CD4-positive, alpha-beta T cell (primary cell): ENCODE measurements around the gene HAGH. TPM values are rescaled to one million over a fixed set of nuclear protein-coding genes. Genes with fewer than 3 reads are reported as not detected.

Experiments
- ATAC-seq: fragments of 200-7000 bp; cut with Tn5 transposase; one replicate; pipeline ENCODE4 v1.10.0; 2022; ENCODE audit warnings: mild to moderate bottlenecking; ENCODE audit not compliant: poor library complexity
- CTCF ChIA-PET: fragments of 350-600 bp; sonication (Branson Sonifier 250); formaldehyde crosslinking; loops from one replicate; lab custom pipeline; 2021; ENCODE audit warnings: antibody characterized with exemption, inconsistent platforms; lab: Charles Lee
- POLR2A ChIA-PET: fragments of 350-600 bp; sonication (Branson Sonifier 250); formaldehyde crosslinking; loops from one replicate; lab custom pipeline; 2021; ENCODE audit warnings: antibody characterized with exemption, inconsistent platforms; lab: Charles Lee
- DNase-seq, 14 experiments: peaks; one replicate each; pipeline ENCODE4 v3.0.0-alpha.2; 2013 to 2020; ENCODE audit warnings: mixed read lengths in 2 of 14
- H3K27ac ChIP-seq, 2 donors: one replicate each; pipeline versions ENCODE4 v1.5.1 to v1.7.0; 2013; ENCODE audit warnings: low read length in 2 of 2, low read depth in 1 of 2, mild to moderate bottlenecking in 1 of 2
- H3K27me3 ChIP-seq, 2 experiments: 1 replicate in 1 of 2; 2 replicates in 1 of 2; pipeline versions ENCODE4 v1.6.1 to v1.7.0; 2013; ENCODE audit warnings: low read length in 2 of 2, control low read depth in 1 of 2, mild to moderate bottlenecking in 1 of 2, moderate library complexity in 1 of 2; ENCODE audit not compliant: insufficient read depth in 2 of 2, control insufficient read depth in 1 of 2
- H3K36me3 ChIP-seq: one replicate; pipeline ENCODE4 v1.6.1; 2013; ENCODE audit warnings: low read length, control low read depth; ENCODE audit not compliant: insufficient read depth
- H3K4me1 ChIP-seq: one replicate; pipeline ENCODE4 v1.6.1; 2013; ENCODE audit warnings: low read length, control low read depth; ENCODE audit not compliant: insufficient read depth
- H3K4me3 ChIP-seq: one replicate; pipeline ENCODE4 v1.5.1; 2013; ENCODE audit warnings: mild to moderate bottlenecking, low read length, moderate library complexity
- H3K9me3 ChIP-seq, 2 experiments: 1 replicate in 1 of 2; 2 replicates in 1 of 2; pipeline versions ENCODE4 v1.6.1 to v1.7.0; 2013; ENCODE audit warnings: low read length in 2 of 2, mild to moderate bottlenecking in 2 of 2, control low read depth in 1 of 2, moderate library complexity in 1 of 2; ENCODE audit not compliant: control insufficient read depth in 1 of 2, insufficient read depth in 1 of 2
- H3K27ac Mint-ChIP-seq: one replicate; pipeline ENCODE4 v1.8.0; 2020; ENCODE audit warnings: mixed read lengths
- H3K27me3 Mint-ChIP-seq: one replicate; pipeline ENCODE4 v1.8.0; 2021; ENCODE audit warnings: mixed read lengths
- H3K36me3 Mint-ChIP-seq: one replicate; pipeline ENCODE4 v1.8.0; 2021; ENCODE audit warnings: low read depth, mixed read lengths
- H3K4me1 Mint-ChIP-seq: one replicate; pipeline ENCODE4 v1.8.0; 2021; ENCODE audit warnings: low read depth, mixed read lengths
- H3K4me3 Mint-ChIP-seq: one replicate; pipeline ENCODE4 v1.8.0; 2020; ENCODE audit warnings: mild to moderate bottlenecking, mixed read lengths
- H3K9me3 Mint-ChIP-seq: one replicate; pipeline ENCODE4 v1.8.0; 2020; ENCODE audit warnings: mixed read lengths
- intact Hi-C, 2 experiments: fragments of 100-400 bp; cut with DNase I in 1 of 2; cut with micrococcal nuclease in 1 of 2; formaldehyde crosslinking; loops; one replicate each; pipeline versions ENCODE4 v1.15.1 to v1.9.0; 2023 to 2025; cut with DNase I, micrococcal nuclease
- total RNA-seq, 174 experiments: library from RNA in 2 of 174; stranded (reverse) in 2 of 174; gene quantifications; one replicate each; pipeline ENCODE4 v1.2.3 and lab custom pipeline; 2021 to 2026
- TF ChIP-seq, protein P1 (sequence below): fragments of 200-600 bp; IDR thresholded peaks from one replicate; pipeline ENCODE4 v1.8.0; 2022; ENCODE audit warnings: antibody characterized with exemption, mild to moderate bottlenecking

Gene HAGH
- total RNA-seq, 2 experiments from 2014 or later, result 20.9 to 22.7 TPM

DNA sequence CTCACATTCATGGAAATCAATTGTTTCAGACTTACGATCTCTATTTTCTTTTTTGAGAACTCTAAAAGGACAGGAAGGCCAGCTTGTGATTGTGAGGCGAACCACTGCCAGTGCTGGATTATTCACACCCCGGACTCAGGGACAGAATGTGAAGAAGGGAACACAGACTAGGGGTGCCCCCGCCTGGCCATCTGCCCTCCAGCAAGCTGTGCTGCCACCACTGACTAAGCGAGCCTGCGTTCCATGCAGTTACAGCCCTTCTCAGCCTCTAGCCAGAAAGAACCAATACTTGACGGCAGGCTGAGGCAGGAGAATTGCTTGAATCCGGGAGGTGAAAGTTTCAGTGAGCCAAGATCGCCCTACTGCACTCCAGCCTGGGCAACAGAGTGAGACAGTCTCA lies 2.8 kb downstream of the HAGH start:
- Mint-ChIP-seq H3K9me3 (no peaks in the 10 kb centered on the region), H3K36me3 (peaks cover 6% of the 10 kb centered on the region), H3K27me3 (no peaks in the 10 kb centered on the region), H3K27ac (peak overlapping the region; percentile 37), H3K4me3 (peak overlapping the region; percentile 84), H3K4me1 (peaks cover 30% of the 10 kb centered on the region)
- Histone ChIP-seq H3K4me3 (no peak overlapping the region), H3K36me3 (peaks cover 39% of the 10 kb centered on the region), H3K27ac (no peak overlapping the region), H3K4me1 (peaks cover 45% of the 10 kb centered on the region), H3K27me3 (no peaks in the 10 kb centered on the region), H3K9me3 (no peaks in the 10 kb centered on the region)
- TF ChIP-seq, protein P1, sequence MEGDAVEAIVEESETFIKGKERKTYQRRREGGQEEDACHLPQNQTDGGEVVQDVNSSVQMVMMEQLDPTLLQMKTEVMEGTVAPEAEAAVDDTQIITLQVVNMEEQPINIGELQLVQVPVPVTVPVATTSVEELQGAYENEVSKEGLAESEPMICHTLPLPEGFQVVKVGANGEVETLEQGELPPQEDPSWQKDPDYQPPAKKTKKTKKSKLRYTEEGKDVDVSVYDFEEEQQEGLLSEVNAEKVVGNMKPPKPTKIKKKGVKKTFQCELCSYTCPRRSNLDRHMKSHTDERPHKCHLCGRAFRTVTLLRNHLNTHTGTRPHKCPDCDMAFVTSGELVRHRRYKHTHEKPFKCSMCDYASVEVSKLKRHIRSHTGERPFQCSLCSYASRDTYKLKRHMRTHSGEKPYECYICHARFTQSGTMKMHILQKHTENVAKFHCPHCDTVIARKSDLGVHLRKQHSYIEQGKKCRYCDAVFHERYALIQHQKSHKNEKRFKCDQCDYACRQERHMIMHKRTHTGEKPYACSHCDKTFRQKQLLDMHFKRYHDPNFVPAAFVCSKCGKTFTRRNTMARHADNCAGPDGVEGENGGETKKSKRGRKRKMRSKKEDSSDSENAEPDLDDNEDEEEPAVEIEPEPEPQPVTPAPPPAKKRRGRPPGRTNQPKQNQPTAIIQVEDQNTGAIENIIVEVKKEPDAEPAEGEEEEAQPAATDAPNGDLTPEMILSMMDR, result no peak
- intact Hi-C loops, result no loop called here
- no peak for ATAC-seq
- ChIA-PET POLR2A (interaction anchor here (1.2 kb wide), 1 partner anchor 42 kb away, joined by 3 read pairs; no protein-coding TSS in a partner anchor), CTCF (interaction anchor here (1.1 kb wide), 1 partner anchor 41 kb away, joined by 3 read pairs; the partner anchor contains the start of genes NUBP2 and SPSB3)
- peak in 1 of 14 experiments; percentile 34 for DNase-seq

DNA sequence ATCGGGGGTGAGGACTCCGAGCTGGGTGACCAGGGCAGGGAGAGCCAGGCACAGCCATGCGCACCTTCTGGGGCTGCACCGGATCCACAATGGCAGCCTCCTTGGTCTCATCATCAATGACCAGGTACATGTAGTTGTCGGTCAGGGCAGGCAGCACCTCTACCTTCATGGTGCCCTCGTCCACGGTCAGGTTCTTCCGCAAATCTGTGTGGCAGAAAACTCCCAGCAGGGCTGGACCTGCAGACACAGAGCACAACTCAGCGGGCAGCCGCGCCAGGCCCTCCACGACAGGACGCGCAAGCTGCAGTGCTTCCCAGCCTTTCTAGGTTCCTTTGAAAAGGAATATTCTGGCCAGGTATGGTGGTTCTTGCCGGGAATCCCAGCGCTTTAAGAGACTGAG lies 3.8 kb downstream of the HAGH start:
- H3K4me1 ChIP-seq, result peaks cover 40% of the 10 kb centered on the region
- intact Hi-C loops, result no loop called here

DNA sequence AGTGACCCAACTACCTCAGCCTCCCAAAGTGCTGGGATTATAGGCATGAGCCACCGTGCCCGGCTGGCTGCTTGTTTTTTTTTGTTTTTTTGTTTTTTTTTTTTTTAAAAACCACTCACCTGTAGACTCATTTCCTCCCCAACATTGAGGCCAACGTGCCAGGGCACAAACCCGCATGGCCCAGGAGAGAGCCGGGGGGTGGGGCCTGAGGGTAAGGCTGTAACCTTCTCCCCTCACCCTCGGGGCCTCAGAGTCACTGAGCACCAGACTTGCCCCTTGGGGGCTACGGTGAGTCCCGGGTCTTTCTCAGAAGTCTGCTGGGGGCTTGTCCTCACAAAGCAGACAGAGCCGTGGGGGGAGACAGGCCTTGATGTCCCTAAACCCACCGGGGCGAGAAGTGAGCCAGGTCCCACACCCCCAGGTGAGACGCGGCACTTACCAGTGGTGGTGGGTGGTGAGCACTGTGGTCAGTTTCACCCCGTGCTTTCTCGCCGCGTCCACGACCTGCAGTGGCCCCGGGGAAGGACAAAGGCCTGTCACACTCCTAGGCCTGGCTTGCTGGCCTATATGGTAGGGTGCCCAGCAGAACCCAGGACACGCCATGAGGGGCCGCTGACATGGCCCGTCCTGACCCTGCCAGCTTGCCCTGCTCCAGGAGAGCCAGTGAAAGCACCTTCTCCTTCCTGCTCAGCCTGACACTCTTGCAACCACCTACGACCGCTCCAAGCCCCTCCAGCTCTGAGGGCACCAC lies 4.6 kb downstream of the HAGH start:
- Histone ChIP-seq H3K4me1 (peaks cover 33% of the 10 kb centered on the region), H3K27me3 (no peaks in the 10 kb centered on the region), H3K9me3 (no peaks in the 10 kb centered on the region), H3K36me3 (peaks cover 51% of the 10 kb centered on the region), H3K27ac (no peak overlapping the region), H3K4me3 (no peak overlapping the region)
- no peaks in the 10 kb centered on the region for H3K27me3 Mint-ChIP-seq
- no peak overlapping the region for H3K27ac Mint-ChIP-seq
- intact Hi-C loops, result no loop called here
- no peak for ATAC-seq
- no peak overlapping the region for H3K4me3 Mint-ChIP-seq
- no peaks in the 10 kb centered on the region for H3K9me3 Mint-ChIP-seq
- TF ChIP-seq, protein P1, result no peak
- DNase-seq, result no peak
- ChIA-PET POLR2A (no interaction called here), CTCF (no interaction called here)
- H3K4me1 Mint-ChIP-seq, result peaks cover 14% of the 10 kb centered on the region
- peaks cover 6% of the 10 kb centered on the region for H3K36me3 Mint-ChIP-seq

More for the DNA sequence above, 3.8 kb downstream of the HAGH start:
- TF ChIP-seq, protein P1, result no peak
- no peak overlapping the region for H3K27ac Mint-ChIP-seq
- H3K27ac ChIP-seq, result no peak overlapping the region
- no peaks in the 10 kb centered on the region for H3K27me3 Mint-ChIP-seq
- H3K36me3 ChIP-seq, result peaks cover 45% of the 10 kb centered on the region
- DNase-seq (no peak), ATAC-seq (no peak)
- CTCF ChIA-PET, result no interaction called here
- no peaks in the 10 kb centered on the region for H3K27me3 ChIP-seq
- H3K4me3 ChIP-seq, result no peak overlapping the region
- H3K9me3 Mint-ChIP-seq, result no peaks in the 10 kb centered on the region
- peaks cover 21% of the 10 kb centered on the region for H3K4me1 Mint-ChIP-seq
- POLR2A ChIA-PET, result no interaction called here
- no peaks in the 10 kb centered on the region for H3K9me3 ChIP-seq
- no peak overlapping the region for H3K4me3 Mint-ChIP-seq
- H3K36me3 Mint-ChIP-seq, result peaks cover 6% of the 10 kb centered on the region
